Activated T-helper 2 cell treated with anti-CD3 and anti-CD28 coated beads, Interferon-gamma antibody, Interleukin-2, Interleukin-4, amounts not matched to agents 10 μg/mL and 5 μg/mL and 100 μg/mL, durations not matched to agents 14 hours and 24 hours and 36 hours (primary cell): Measurements from ENCODE around the gene MISP. TPM values are rescaled to one million over a fixed set of nuclear protein-coding genes. Genes with fewer than 3 reads are reported as not detected.

ENCODE experiments used
- DNase-seq: peaks from one replicate; pipeline ENCODE4 v3.0.0; 2021; ENCODE audit warnings: low spot score
- H3K27ac Mint-ChIP-seq: one replicate; pipeline ENCODE4 v1.8.0; 2021; ENCODE audit warnings: mixed read lengths
- H3K27me3 Mint-ChIP-seq: one replicate; pipeline ENCODE4 v1.8.0; 2021; ENCODE audit warnings: low read depth, mixed read lengths
- H3K36me3 Mint-ChIP-seq: one replicate; pipeline ENCODE4 v1.8.0; 2021; ENCODE audit warnings: low read depth, mixed read lengths
- H3K4me1 Mint-ChIP-seq: one replicate; pipeline ENCODE4 v1.8.0; 2021; ENCODE audit warnings: low read depth, mixed read lengths
- H3K4me3 Mint-ChIP-seq: one replicate; pipeline ENCODE4 v1.8.0; 2021; ENCODE audit warnings: low read depth, mild to moderate bottlenecking, moderate library complexity, mixed read lengths
- H3K9me3 Mint-ChIP-seq: one replicate; pipeline ENCODE4 v1.8.0; 2021; ENCODE audit warnings: mixed read lengths
- intact Hi-C: fragments of 100-400 bp; cut with micrococcal nuclease; formaldehyde crosslinking; loops from one replicate; pipeline ENCODE4 v1.15.1; 2023
- total RNA-seq: library from RNA; stranded (reverse); gene quantifications from 2 replicates; pipeline ENCODE4 v1.2.3, GENCODE V29; 2022

Gene MISP
- total RNA-seq, 1 donor from 2014 or later = not detected

- Mint-ChIP-seq H3K4me1 (peaks cover 20% of the 10 kb centered on the region), H3K27me3 (no peaks in the 10 kb centered on the region), H3K36me3 (peaks cover 66% of the 10 kb centered on the region), H3K4me3 (peak overlapping the region; percentile 60), H3K27ac (no peak overlapping the region), H3K9me3 (no peaks in the 10 kb centered on the region)
- intact Hi-C loops = no loop called here
- no peak for DNase-seq
Measured at GRCh38 chr19:801030-801860, 50.3 kb downstream of the MISP start.

- Mint-ChIP-seq H3K27me3 (no peaks in the 10 kb centered on the region), H3K9me3 (no peaks in the 10 kb centered on the region), H3K36me3 (peaks cover 71% of the 10 kb centered on the region), H3K4me1 (peaks cover 18% of the 10 kb centered on the region), H3K27ac (no peak overlapping the region), H3K4me3 (peak overlapping the region; percentile 45)
- intact Hi-C loops = no loop called here
- no peak for DNase-seq
Measured at GRCh38 chr19:801861-802497, 51.1 kb downstream of the MISP start.

- H3K27ac Mint-ChIP-seq = no peak overlapping the region
- no peak for DNase-seq
- peaks cover 18% of the 10 kb centered on the region for H3K4me1 Mint-ChIP-seq
- intact Hi-C loops = no loop called here
- H3K9me3 Mint-ChIP-seq = no peaks in the 10 kb centered on the region
- H3K4me3 Mint-ChIP-seq = no peak overlapping the region
- H3K27me3 Mint-ChIP-seq = no peaks in the 10 kb centered on the region
- H3K36me3 Mint-ChIP-seq = peaks cover 78% of the 10 kb centered on the region
Measured at GRCh38 chr19:802498-803098, 51.7 kb downstream of the MISP start.

DNA sequence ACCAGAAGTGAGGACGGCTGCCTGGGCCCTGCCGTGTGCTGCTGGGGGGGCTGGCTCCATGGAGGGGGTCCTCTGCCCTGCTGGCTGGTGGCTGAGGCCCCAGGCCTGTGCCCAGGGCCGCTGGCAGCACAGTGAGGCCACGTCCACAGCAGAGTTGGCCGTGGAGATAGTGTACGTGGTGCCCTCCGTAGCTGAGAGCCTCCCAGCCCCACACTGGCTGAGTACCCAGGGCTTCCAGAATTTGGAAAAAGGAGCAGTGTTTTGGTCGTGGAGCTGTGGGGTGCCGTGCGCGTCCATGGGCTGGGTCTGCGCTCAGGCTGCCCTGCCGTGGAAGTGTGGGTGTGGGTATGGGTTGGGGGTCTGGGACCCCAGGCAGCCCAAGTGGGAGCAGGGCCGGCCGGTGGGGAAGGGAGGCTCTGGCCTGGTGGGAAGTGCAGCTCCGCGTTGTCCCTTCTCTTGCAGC, 52.2 kb downstream of the MISP start:
- H3K4me3 Mint-ChIP-seq = no peak overlapping the region
- peaks cover 83% of the 10 kb centered on the region for H3K36me3 Mint-ChIP-seq
- H3K4me1 Mint-ChIP-seq = peaks cover 20% of the 10 kb centered on the region
- intact Hi-C loops = no loop called here
- no peak for DNase-seq
- no peaks in the 10 kb centered on the region for H3K27me3 Mint-ChIP-seq
- H3K9me3 Mint-ChIP-seq = no peaks in the 10 kb centered on the region
- H3K27ac Mint-ChIP-seq = no peak overlapping the region

DNA sequence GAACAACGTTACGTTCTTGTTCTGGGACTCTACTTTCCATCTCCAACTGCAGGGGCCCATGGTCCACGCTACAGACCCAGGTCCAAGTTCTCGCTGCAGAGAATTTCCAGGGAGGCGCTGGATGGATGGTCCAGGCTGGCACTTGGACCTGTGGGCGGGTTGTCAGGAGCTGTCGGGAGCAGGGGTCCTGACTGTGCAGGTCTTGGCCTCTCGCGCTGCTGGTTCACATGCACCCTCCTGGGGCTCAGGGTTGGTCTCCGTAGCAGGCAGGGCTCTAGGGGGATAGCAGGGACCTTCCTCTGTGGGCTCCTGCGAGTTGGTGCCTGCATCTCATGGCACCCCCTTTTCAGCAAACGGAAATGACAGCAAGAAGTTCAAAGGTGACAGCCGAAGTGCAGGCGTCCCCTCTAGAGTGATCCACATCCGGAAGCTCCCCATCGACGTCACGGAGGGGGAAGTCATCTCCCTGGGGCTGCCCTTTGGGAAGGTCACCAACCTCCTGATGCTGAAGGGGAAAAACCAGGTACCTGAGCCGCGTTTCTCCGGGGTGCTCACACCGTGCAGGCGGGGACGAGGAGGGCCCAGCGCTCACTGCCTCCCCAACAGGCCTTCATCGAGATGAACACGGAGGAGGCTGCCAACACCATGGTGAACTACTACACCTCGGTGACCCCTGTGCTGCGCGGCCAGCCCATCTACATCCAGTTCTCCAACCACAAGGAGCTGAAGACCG, 52.9 kb downstream of the MISP start:
- peaks cover 77% of the 10 kb centered on the region for H3K36me3 Mint-ChIP-seq
- no peak for DNase-seq
- intact Hi-C loops = no loop called here
- H3K27me3 Mint-ChIP-seq = no peaks in the 10 kb centered on the region
- H3K27ac Mint-ChIP-seq = no peak overlapping the region
- no peaks in the 10 kb centered on the region for H3K9me3 Mint-ChIP-seq
- H3K4me1 Mint-ChIP-seq = peaks cover 20% of the 10 kb centered on the region
- H3K4me3 Mint-ChIP-seq = no peak overlapping the region

GRCh38 chr19:804419-805165, 53.7 kb downstream of the MISP start:
- no peak overlapping the region for H3K27ac Mint-ChIP-seq
- H3K36me3 Mint-ChIP-seq = peaks cover 73% of the 10 kb centered on the region
- H3K4me3 Mint-ChIP-seq = no peak overlapping the region
- intact Hi-C loops = no loop called here
- H3K27me3 Mint-ChIP-seq = no peaks in the 10 kb centered on the region
- H3K9me3 Mint-ChIP-seq = no peaks in the 10 kb centered on the region
- DNase-seq = no peak
- peaks cover 15% of the 10 kb centered on the region for H3K4me1 Mint-ChIP-seq

- Mint-ChIP-seq H3K4me3 (no peak overlapping the region), H3K36me3 (peaks cover 73% of the 10 kb centered on the region), H3K27ac (no peak overlapping the region), H3K27me3 (no peaks in the 10 kb centered on the region), H3K9me3 (no peaks in the 10 kb centered on the region), H3K4me1 (peaks cover 9% of the 10 kb centered on the region)
- intact Hi-C loops = no loop called here
- DNase-seq = no peak
Measured at GRCh38 chr19:805166-805551, 54.2 kb downstream of the MISP start.

GRCh38 chr19:805600-806550, 55.0 kb downstream of the MISP start:
- no peak overlapping the region for H3K27ac Mint-ChIP-seq
- peaks cover 3% of the 10 kb centered on the region for H3K4me1 Mint-ChIP-seq
- intact Hi-C loops = no loop called here
- H3K4me3 Mint-ChIP-seq = no peak overlapping the region
- H3K27me3 Mint-ChIP-seq = no peaks in the 10 kb centered on the region
- DNase-seq = no peak
- H3K36me3 Mint-ChIP-seq = peaks cover 73% of the 10 kb centered on the region
- no peaks in the 10 kb centered on the region for H3K9me3 Mint-ChIP-seq

GRCh38 chr19:806815-807421, 56.0 kb downstream of the MISP start:
- no peak overlapping the region for H3K4me3 Mint-ChIP-seq
- H3K4me1 Mint-ChIP-seq = peaks cover 2% of the 10 kb centered on the region
- H3K27me3 Mint-ChIP-seq = no peaks in the 10 kb centered on the region
- no peak overlapping the region for H3K27ac Mint-ChIP-seq
- H3K9me3 Mint-ChIP-seq = no peaks in the 10 kb centered on the region
- intact Hi-C loops = no loop called here
- DNase-seq = no peak
- peaks cover 72% of the 10 kb centered on the region for H3K36me3 Mint-ChIP-seq

DNA sequence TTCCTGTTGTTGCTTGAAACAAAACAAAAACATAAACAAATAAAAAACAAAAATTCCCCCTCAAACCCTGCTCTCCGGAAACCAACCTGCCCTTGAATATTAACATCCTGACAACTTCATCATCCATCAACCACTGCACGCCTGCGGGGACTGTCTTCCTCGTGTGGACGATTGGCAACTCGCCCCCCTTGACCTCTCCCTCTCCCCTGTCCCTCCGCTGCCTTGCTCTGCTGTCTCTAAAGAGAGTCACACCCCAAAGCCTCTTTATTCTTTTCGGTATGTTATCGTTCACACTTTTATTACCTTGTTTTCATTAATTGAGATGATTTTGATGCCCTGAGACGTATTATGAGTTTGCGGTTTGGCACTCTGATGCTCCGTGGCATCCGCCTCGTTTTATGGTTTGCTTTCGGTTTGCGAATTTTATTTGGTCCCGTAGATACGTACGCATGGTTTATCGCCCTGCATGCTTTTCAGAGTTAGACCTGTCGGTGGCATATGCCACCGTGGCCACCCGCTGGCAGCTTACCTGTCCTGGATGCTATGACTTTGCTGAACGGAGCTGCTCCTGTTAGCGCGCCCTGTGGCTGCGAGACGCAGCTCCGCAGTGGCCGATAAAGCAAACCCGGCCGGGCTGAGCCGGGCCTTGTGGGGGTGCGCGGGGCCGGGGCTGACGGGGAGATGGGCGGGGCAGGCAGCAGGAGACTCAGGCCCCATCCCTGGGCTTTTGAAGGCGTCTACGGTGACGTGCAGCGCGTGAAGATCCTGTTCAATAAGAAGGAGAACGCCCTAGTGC, 56.9 kb downstream of the MISP start:
- intact Hi-C loops = no loop called here
- Mint-ChIP-seq H3K9me3 (no peaks in the 10 kb centered on the region), H3K27me3 (no peaks in the 10 kb centered on the region), H3K27ac (no peak overlapping the region), H3K4me1 (peaks cover 2% of the 10 kb centered on the region), H3K4me3 (no peak overlapping the region), H3K36me3 (peaks cover 63% of the 10 kb centered on the region)
- no peak for DNase-seq

- DNase-seq = no peak
- Mint-ChIP-seq H3K4me3 (no peak overlapping the region), H3K27me3 (no peaks in the 10 kb centered on the region), H3K9me3 (no peaks in the 10 kb centered on the region), H3K4me1 (peaks cover 2% of the 10 kb centered on the region), H3K27ac (no peak overlapping the region), H3K36me3 (peaks cover 60% of the 10 kb centered on the region)
- intact Hi-C loops = no loop called here
Measured at GRCh38 chr19:808423-808775, 57.5 kb downstream of the MISP start.
